Activated CD4-positive, alpha-beta T cell treated with anti-CD3 and anti-CD28 coated beads, Interleukin-10, Interleukin-2, amounts not matched to agents 100 ng/mL and 50 ng/mL, durations not matched to agents 16 hours and 8 hours (primary cell): ENCODE data around the gene BACE2.

ENCODE experiments used
- DNase-seq: peaks from one replicate; pipeline ENCODE4 v3.0.0-alpha.2; 2020

Gene BACE2

DNA sequence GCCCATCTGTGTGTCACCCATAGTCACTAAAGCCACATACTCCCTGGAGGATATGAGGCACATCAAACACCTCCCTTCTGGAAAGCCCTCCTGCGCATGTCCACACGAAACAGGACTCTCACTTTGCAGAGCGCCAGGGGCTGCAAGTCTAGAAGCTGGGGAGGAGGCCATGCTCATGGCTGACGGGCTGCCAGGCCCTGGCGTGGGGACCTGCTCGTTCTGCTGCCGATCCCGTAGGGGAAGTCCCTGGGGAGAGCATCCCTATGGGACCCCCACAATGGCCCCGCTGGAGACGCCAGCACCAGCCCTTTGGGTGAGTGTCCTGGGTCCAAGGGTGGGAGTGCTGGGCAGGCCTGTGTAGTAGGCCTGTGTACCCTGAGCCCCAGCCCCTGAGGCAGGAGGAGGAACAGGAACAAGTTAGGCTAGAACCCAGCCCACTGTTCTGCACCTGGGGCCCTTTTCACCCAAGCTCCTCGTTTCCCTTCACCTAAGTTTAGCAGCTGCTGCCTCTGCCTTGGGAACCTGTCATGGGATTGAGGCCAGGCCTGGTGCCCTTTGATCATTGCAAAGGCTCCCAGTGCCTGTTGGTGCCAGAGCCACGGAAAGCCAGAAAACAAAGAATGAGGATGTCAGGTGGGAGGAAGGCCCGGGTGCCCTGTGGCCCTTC is 158.6 kb downstream of the BACE2 start:
- DNase-seq = no peak

DNA sequence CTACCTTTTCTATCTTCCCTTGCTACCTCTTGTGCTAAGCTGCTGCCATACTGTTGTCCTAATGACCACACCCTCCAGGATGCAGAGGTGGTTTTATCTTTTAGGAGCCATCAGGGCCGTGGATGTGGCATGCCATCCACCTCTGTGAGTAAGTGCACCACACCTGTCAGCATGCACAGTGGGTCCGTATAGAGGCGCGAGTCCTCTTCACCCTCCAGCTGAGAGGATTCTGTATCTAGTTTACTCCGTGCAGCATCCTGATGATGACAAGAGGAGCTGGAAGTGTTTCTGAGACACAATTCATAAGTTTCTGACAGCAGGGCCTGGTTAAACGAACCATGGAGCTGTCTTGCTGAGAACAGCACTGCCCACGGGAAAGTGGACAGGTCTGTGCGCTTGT is 159.8 kb downstream of the BACE2 start:
- no peak for DNase-seq

DNA sequence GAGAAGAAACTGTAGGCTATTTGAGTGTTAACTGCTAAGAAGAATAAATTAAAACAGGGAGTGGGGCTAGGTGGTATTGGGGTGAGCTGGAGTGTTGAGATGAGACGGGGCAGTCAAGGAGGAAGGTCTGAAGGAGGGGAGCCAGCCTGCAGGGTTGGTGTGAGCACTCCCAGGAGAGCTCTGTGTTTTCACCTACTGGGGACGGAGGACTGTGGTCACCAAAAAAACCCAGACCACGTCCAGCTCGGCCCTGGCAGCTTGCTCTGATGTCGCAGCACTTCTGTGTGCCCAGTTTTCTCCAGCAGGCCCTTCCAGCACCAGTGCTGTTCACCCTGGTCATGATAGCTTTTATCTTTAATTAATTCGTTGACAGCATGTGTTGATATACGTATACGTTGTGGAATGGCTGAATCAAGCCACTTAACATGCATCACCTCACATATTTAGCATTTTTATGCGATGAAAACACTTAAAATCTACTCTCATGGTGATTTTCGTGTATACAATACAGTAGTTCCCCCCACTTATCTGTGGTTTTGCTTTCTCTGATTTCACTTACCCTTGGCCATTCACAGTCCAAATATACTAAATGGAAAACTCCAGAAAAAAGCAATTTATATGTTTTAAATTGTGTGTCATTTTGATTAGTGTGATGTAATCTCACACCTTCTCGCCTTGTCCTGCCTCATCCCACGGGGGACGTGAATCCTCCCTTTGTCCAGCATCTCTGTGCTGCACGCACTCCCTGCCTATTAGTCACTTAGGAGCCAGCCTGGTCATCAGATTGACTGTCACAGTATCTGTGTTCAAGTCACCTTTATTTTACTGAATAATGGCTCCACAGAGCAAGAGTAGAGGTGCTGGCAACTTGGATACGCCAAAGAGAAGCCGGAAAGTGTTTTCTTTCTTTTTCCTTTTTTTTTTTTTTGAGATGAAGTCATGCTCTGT is 161.0 kb downstream of the BACE2 start:
- DNase-seq = no peak
